ELF-1 (cell line): ENCODE results near the gene MTX1.
"Not testable (repeated sequence)": the region's sequence is repeated elsewhere in the genome, so short reads cannot be mapped to it uniquely, and the experiment has no call there.

Experiments
- DNase-seq: peaks from one replicate; pipeline ENCODE4 v3.0.0-alpha.2; 2016; ENCODE audit warnings: low read depth, low spot score

Gene MTX1

DNA sequence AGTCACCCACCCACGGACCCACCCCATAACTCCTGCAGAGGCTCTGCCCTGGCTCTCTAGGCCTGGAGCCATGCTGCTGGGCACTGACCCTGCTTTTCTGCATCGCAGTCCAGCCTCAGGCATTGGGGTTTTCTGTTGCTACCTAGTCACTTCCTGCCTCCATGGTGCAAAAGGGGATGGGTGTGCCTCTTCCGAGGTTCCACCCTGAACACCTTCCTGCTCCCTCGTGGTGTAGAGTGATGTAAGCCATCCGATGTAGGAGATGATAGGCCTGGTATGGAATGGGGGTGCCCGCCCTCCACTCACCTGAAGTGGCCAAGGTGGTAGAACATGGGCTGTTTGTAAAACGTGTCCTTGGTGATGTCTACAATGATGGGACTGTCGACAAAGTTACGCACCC, 26.9 kb downstream of the MTX1 start:
- not testable (repeated sequence) for DNase-seq

DNA sequence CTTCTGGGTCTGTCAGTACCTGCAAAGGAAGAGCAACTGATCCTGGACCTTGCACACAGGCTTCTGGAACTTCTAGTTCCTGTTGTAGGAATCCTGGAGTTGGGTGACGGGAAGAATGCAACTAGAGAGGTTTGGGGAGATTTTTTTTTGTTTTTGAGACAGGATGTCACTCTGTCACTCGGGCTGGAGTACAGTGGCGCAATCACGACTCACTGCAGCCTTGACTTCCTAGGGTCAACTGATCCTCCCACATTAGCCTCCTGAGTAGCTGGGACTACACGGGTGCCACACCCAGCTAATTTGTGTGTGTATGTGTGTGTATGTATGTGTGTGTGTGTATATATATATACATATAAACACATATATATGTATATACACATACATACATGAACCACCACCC, 28.0 kb downstream of the MTX1 start:
- no peak for DNase-seq

DNA sequence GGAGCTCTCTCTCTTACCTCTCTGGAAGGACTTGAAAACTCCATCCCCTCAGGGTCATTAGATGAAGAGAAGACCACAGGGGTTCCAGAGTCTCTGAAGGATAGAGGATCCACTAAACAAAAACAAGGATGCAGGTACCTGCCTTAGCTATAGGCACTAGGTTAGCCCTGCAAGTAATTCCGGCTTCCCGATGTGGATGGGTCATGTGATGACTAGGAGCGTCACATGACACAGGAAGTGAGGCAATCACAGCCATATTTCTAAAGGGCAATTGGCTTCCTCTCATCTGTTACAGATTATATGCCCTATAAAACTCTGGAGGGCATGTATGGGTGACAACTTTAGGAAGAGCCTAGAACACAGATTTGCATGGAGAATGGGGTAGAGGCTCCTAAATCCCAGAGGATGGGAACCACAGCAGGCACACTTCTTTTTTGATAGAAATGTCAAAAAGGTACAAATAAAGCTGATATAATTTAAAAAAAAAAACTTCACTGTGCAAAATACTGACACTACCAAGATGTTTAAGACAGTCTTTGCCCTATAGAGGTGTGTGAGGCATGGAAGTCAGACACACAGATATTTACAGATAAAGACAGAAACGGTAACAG, 32.7 kb downstream of the MTX1 start:
- peak; percentile 67 for DNase-seq

DNA sequence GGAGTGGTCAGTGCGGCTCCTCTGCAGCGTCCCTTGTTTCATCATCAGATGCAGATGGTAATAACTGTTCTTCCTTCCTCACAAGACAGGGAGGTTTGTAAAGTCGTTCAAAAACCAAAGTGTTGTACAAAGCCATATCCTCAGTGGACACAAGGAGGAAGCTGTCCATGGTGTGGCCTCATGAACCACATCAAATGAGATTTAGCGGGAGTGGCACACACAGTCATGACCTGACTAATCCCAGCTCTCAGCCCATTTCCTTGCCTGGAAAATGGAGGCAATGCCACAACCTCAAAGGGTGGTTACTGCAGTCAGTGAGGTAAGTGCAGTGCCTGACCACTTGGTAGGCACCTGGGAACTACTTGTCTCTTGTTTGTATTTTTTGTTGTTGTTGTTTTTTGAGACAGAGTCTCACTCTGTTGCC, 33.4 kb downstream of the MTX1 start:
- DNase-seq: no peak

DNA sequence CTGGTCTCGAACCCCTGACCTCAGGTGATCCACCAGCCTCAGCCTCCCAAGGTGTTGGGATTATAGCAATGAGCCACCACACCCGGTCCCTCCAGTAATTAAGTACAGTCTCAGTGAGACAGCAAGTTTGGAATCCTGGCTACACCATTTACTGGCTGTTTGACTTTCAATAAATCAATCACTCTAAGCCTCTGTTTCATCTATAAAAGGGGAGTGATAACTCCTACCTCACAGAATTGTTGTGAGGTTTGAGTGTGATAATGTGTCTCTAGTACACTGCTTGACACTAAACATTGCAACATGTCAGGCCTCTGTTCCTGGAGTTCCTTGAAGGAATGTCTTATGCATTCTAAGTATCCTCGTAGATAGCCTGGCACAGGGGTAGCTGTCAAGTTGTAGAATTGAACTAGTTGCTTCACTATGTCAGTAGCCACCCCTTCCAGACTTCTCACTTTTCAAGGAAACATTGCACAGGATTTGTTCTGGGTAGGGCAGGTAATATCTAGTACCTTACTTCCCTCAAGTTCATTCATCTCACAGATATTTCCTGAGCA, 34.4 kb downstream of the MTX1 start:
- DNase-seq: no peak

DNA sequence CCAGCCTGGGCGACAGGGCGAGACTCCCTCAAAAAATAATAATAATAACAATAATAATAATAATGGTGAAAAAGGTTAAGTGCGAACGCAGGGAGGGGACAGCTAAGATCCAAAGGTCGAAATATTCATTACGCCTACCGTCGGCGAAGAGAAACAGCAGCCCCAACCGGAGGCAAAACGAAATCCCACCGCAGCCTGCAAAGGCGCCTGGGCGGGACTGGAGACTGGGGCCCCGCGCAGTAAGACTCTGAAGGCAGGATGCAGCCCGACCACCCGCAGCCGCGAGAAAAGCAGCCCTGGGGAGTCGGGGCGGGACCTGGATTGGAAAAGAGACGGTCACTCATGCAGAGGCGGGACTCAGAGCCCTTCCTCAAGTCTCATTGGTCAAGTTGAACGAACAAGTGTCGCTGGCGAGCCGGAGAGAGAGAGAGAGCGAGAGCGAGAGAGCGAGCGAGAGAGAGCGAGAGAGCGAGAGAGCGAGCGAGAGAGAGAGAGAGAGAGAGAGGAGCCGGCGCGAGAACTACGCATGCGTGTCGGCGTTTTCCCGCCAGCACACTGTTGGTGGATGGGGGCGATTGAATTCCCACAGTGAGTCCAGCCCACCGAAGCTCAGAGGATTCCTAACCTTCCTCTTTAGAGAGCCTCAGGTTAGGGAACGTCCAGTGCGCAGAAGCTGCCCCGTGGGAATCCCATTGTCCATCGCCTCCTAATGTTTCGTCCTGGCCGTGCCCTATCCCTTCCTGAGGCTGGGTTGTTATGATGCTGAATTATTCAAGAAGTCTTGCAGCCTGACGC, 36.1 kb downstream of the MTX1 start:
- DNase-seq: peak; percentile 100

DNA sequence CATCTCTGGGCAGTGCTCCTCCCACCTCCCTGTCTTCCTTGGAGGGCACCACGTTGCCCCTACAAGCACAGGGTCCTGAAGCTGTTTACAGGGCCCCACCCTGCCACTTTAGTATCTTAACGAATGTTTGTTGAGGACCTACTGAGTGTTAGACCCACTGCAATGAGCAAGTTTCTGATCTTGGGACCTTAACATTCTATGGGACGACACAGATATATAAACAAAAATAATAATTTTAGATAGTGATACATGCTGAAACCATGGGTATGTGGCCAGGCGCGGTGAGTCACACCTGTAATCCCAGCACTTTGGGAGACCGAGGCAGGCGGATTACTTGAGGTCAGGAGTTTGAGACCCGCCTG, 36.6 kb downstream of the MTX1 start:
- DNase-seq: no peak

- not testable (repeated sequence) for DNase-seq
Measured at GRCh38 chr1:155246796-155247195, 38.3 kb downstream of the MTX1 start.

GRCh38 chr1:155247667-155248553, 39.4 kb downstream of the MTX1 start:
- peak; percentile 72 for DNase-seq

DNA sequence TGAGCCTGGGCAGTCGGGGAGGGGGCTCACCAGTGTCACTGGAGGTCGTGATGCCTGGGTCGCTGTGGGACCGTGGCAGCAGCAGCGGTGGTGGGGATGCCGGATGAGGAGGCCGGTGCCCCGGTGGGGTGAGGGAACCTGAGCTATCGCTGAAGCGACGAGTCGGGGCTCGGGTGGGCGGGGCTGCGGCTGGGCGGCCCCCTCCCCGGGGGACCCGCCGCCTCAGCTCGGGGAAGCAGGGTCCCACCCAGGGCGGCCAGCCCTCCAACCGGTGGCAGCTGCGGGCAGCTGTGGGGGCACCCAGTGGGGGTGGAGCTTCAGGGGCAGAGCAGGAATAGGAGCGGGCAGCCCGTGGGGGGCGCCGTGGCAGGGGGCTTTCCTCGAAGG, 41.7 kb downstream of the MTX1 start:
- no peak for DNase-seq

GRCh38 chr1:155250633-155251449, 42.3 kb downstream of the MTX1 start:
- DNase-seq: peak; percentile 97

DNA sequence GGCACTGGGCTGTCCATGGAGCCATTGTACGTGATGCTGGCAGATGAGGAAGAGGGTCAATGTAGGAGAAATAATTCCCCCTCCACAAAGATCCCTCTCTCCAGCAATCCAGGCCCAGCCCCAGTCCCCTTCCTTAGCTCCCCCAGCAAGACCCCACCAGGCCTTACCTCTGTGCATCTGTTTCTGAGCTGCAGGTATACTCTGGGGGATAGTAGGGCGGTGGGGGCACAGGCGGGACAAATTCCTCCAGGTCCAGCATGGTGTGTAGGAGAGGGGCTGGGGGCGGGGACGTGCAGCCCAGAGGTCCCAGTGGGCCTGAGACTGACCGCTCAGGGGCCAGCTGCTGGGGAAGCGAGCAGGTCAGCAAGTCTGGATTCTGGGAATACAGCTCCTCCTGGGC, 43.1 kb downstream of the MTX1 start:
- DNase-seq: no peak

DNA sequence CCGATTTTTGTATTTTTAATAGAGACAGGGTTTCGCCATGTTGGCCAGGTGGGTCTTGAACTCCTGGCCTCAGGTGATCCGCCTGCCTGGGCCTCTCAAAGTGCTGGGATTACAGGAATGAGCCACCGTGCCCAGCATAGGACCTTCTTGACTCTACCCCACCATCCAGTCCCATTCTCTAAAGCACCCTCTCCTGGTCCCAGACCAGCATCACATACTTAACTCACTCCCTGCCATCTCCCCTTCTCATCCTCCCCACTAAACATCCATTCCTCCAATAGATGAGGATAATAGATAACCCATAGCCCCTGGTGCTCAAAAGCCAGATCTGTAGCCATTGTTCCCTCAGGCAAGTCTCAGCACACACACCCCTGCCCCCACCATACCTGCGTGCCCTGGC, 44.7 kb downstream of the MTX1 start:
- DNase-seq: peak; percentile 71

- no peak for DNase-seq
Measured at GRCh38 chr1:155253797-155254196, 45.3 kb downstream of the MTX1 start.

DNA sequence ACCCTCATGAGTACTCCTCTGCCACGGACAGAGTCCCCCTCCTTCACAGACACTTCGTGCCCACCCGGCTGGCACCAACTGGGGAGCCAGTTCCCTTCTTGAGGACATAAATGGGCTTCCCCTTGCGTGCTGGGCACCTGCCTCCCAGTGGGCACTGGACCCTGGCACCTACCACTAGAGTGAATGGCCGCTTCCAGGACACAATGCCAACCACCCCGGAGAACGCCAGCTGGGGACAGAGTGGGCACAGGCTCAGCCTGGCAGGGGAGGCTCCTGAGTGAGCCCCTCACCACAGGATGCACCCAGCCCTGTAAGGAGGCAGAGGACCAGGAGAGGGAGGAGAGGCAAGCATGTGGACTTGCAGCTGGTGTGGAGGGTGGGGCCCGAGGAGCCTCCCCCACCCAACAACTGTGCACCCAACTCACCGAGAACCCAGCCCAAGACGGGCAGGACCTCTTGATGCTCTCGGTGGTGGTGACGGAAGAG, 45.8 kb downstream of the MTX1 start:
- DNase-seq: no peak

GRCh38 chr1:155254714-155255242, 46.3 kb downstream of the MTX1 start:
- DNase-seq: no peak

GRCh38 chr1:155255243-155256007, 46.9 kb downstream of the MTX1 start, which contains the start of gene ENTREP3:
Gene ENTREP3 (minus strand): TSS chr1:155255483. CDS start chr1:155254877, 606 bp downstream.
- peak; percentile 89 for DNase-seq

GRCh38 chr1:155256058-155256852, 47.8 kb downstream of the MTX1 start:
- DNase-seq: no peak

- DNase-seq: no peak
Measured at GRCh38 chr1:155260276-155260675, 51.8 kb downstream of the MTX1 start.
